Stomach (tissue), 4 donors: ENCODE measurements around the gene FAM222B.

Experiments
- CTCF ChIP-seq, 7 experiments: fragments of 450-650 bp in 4 of 7; fragments of 200-600 bp in 3 of 7; sonication (generic) in 3 of 7; IDR thresholded peaks; one replicate each; pipeline ENCODE4 v1.5.1; 2016 to 2019; ENCODE audit warnings: antibody characterized with exemption in 7 of 7, control low read depth in 2 of 7, mild to moderate bottlenecking in 1 of 7
- EP300 ChIP-seq: sonication (generic); formaldehyde crosslinking; IDR thresholded peaks from one replicate; pipeline ENCODE4 v1.6.1; 2017; ENCODE audit warnings: antibody characterized with exemption

- no peak for TF ChIP-seq CTCF (IDR thresholded peaks at IDR 0.05)
- no peak for TF ChIP-seq EP300
Observed at GRCh38 chr17:28715217-28715616, 127.4 kb downstream of the FAM222B start.
